ENCODE results near the gene COQ9.

DNA sequence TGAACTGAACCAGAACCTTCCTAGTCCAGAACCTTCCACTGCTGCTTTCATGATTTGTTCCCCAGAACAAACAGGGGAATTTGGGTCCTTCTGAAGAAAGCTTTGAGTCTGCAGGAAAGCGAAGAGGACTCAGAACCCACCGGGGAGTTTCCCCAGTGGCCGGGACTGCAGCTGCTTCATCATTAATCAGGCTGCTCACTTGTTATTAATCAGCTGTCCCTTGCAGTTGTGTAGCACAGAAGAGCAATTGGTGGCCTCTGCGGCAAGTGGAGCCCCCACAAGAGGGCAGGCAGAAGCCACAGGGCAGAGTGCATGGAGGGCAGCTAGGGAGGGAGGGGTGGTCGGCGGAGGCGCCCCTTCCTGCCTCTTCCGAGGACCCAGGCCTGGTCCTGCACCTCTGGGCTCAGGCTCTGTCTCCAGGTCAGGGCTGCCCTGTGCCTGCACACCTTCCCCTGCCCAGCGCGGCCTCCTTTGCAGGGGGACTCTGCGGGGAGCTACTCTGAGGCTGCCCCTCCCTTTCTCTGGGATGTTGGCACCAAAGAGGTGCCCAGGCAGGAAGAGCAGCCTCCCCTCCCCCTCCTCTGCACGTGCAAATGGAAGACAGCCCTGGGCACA, 35.8 kb upstream of the COQ9 start:
- TF ChIP-seq POLR2A (IDR thresholded peaks at IDR 0.05; ENCODE audit: low read depth, low read length) (0 out of 2 replicates have a peak, but pooled peaks have one; percentile 21), POLR2AphosphoS5 (IDR thresholded peaks at IDR 0.05; ENCODE audit: low read depth, low read length) (no peak), TAF1 (IDR thresholded peaks at IDR 0.05; ENCODE audit: borderline replicate concordance, low read depth, low read length) (no peak)
